Vagina (tissue), 2 donors: Measurements from ENCODE around the gene TSC22D2.

Experiments used
- CTCF ChIP-seq, 3 experiments: fragments of 450-650 bp in 2 of 3; fragments of 200-600 bp in 1 of 3; sonication (generic) in 1 of 3; IDR thresholded peaks; one replicate each; pipeline ENCODE4 v1.5.1; 2017 to 2019; ENCODE audit warnings: antibody characterized with exemption in 3 of 3, mild to moderate bottlenecking in 2 of 3, moderate library complexity in 2 of 3
- POLR2A ChIP-seq, 2 donors: fragments of 450-650 bp; IDR thresholded peaks; one replicate each; pipeline ENCODE4 v1.6.1; 2017; ENCODE audit warnings: antibody characterized with exemption in 2 of 2, mild to moderate bottlenecking in 2 of 2, moderate library complexity in 2 of 2
- POLR2AphosphoS5 ChIP-seq, 2 donors: sonication (generic); formaldehyde crosslinking; IDR thresholded peaks; one replicate each; pipeline ENCODE4 v1.9.0; 2017; ENCODE audit warnings: antibody characterized with exemption in 2 of 2, mild to moderate bottlenecking in 2 of 2, low read depth in 1 of 2; ENCODE audit not compliant: insufficient read depth in 1 of 2

- TF ChIP-seq CTCF (IDR thresholded peaks at IDR 0.05) (no peak), POLR2A (IDR thresholded peaks at IDR 0.05) (no peak), POLR2AphosphoS5 (IDR thresholded peaks at IDR 0.05; ENCODE audit: insufficient read depth in 1 of 2, low read depth in 1 of 2) (no peak)
Observed at GRCh38 chr3:150378301-150378748, 29.8 kb upstream of the TSC22D2 start.
